Endothelial cell of umbilical vein (primary cell): Measurements from ENCODE around the gene SLC1A4. TPM values are rescaled to one million over a fixed set of nuclear protein-coding genes. Genes with fewer than 3 reads are reported as not detected.

Source experiments
- BruUV-seq: library from RNA; stranded (reverse); fragments of 400-500 nt; replicated peaks from 2 replicates; lab custom pipeline; 2021; lab: Mats Ljungman, UMichigan
- CTCF ChIA-PET: fragments of 300-600, 350-600 bp; sonication (Branson Sonifier 250); formaldehyde crosslinking; loops from one replicate; lab custom pipeline; 2021; ENCODE audit warnings: antibody characterized with exemption, inconsistent platforms; lab: Charles Lee
- POLR2A ChIA-PET: fragments of 300-600, 350-600 bp; sonication (Branson Sonifier 250); formaldehyde crosslinking; loops from one replicate; lab custom pipeline; 2021; ENCODE audit warnings: antibody characterized with exemption, inconsistent platforms; lab: Charles Lee
- DNase-seq: peaks from one replicate; pipeline ENCODE4 v3.0.0-alpha.2; 2011; ENCODE audit warnings: low read depth, low spot score
- FAIRE-seq: peaks from 2 replicates; lab custom pipeline; 2011; peaks lifted over from hg19 to GRCh38; lab: Jason Lieb, UNC
- H2AFZ ChIP-seq: 2 replicates; pipeline ENCODE4 v1.6.0; 2012; ENCODE audit warnings: low read depth, low read length, control low read depth, inconsistent platforms
- H3K27ac ChIP-seq: 2 replicates; pipeline ENCODE4 v1.5.1; 2011; ENCODE audit warnings: low read depth, mild to moderate bottlenecking, control low read depth, low read length, moderate library complexity; ENCODE audit not compliant: insufficient read depth
- H3K27me3 ChIP-seq, 2 experiments: 2 replicates each; pipeline versions ENCODE4 v1.6.0 to v1.6.1; 2011; ENCODE audit warnings: low read length in 2 of 2, mixed read lengths in 1 of 2; ENCODE audit not compliant: control insufficient read depth in 2 of 2, insufficient read depth in 2 of 2
- H3K36me3 ChIP-seq, 2 experiments: 2 replicates in 1 of 2; 3 replicates in 1 of 2; pipeline ENCODE4 v1.5.1; 2011; ENCODE audit warnings: low read length in 2 of 2, mild to moderate bottlenecking in 1 of 2, moderate library complexity in 1 of 2; ENCODE audit not compliant: control insufficient read depth in 2 of 2, insufficient read depth in 2 of 2; ENCODE audit errors: extremely low read depth in 1 of 2
- H3K4me1 ChIP-seq: 3 replicates; pipeline ENCODE4 v1.5.1; 2011; ENCODE audit warnings: mild to moderate bottlenecking, low read length; ENCODE audit not compliant: control insufficient read depth, insufficient read depth; ENCODE audit errors: extremely low read depth
- H3K4me2 ChIP-seq: 2 replicates; pipeline ENCODE4 v1.6.1; 2011; ENCODE audit warnings: low read length, control low read depth, mixed read lengths; ENCODE audit not compliant: insufficient read depth
- H3K4me3 ChIP-seq, 3 experiments: fragments of 200-600 bp in 1 of 3; sonication (generic), shearing (Covaris generic) in 1 of 3; replicated peaks in 1 of 3; 2 replicates each; pipeline ENCODE4 v1.5.1; 2011 to 2016; ENCODE audit warnings: control low read depth in 3 of 3, low read length in 3 of 3, mild to moderate bottlenecking in 2 of 3, inconsistent platforms in 1 of 3, low read depth in 1 of 3, moderate library complexity in 1 of 3; ENCODE audit not compliant: insufficient read depth in 1 of 3
- H3K79me2 ChIP-seq: 2 replicates; pipeline ENCODE4 v1.6.0; 2012; ENCODE audit warnings: low read length, inconsistent platforms; ENCODE audit not compliant: control insufficient read depth, insufficient read depth
- H3K9ac ChIP-seq: replicated peaks from 2 replicates; pipeline ENCODE3; 2011; ENCODE audit warnings: low read length, control low read depth; ENCODE audit not compliant: insufficient read depth; ENCODE audit errors: extremely low read depth
- H3K9me1 ChIP-seq: replicated peaks from 3 replicates; pipeline ENCODE4 v1.6.0; 2011; ENCODE audit warnings: mild to moderate bottlenecking, low read length; ENCODE audit not compliant: control insufficient read depth, insufficient read depth; ENCODE audit errors: extremely low read depth
- H3K9me3 ChIP-seq: replicated peaks from 2 replicates; pipeline ENCODE4 v1.5.1; 2012; ENCODE audit warnings: low read length, inconsistent platforms; ENCODE audit not compliant: control insufficient read depth, insufficient read depth
- H4K20me1 ChIP-seq: replicated peaks from 2 replicates; pipeline ENCODE3; 2011; ENCODE audit warnings: mild to moderate bottlenecking, low read length; ENCODE audit not compliant: control insufficient read depth, insufficient read depth; ENCODE audit errors: extremely low read depth
- CTCF ChIP-seq, 2 donors: IDR thresholded peaks; 1 replicate in 1 of 2; 2 replicates in 1 of 2; pipeline ENCODE4 v1.5.1; 2011; ENCODE audit warnings: low read length in 2 of 2, mild to moderate bottlenecking in 2 of 2, moderate library complexity in 2 of 2, control low read depth in 1 of 2, inconsistent platforms in 1 of 2, low read depth in 1 of 2; ENCODE audit not compliant: insufficient read depth in 1 of 2; ENCODE audit errors: extremely low read depth in 1 of 2
- EZH2 ChIP-seq: IDR thresholded peaks from 2 replicates; pipeline ENCODE4 v1.6.1; 2012; ENCODE audit warnings: borderline replicate concordance, low read depth, mild to moderate bottlenecking, moderate library complexity, low read length, inconsistent platforms; ENCODE audit not compliant: severe bottlenecking
- FOS ChIP-seq: IDR thresholded peaks from 2 replicates; pipeline ENCODE4 v1.6.1; 2011; ENCODE audit warnings: mild to moderate bottlenecking, low read length, moderate library complexity, borderline replicate concordance; ENCODE audit not compliant: insufficient read depth
- GATA2 ChIP-seq: IDR thresholded peaks from 2 replicates; pipeline ENCODE4 v1.7.0; 2011; ENCODE audit warnings: low read depth, mild to moderate bottlenecking, moderate library complexity, mixed read lengths, low read length; ENCODE audit not compliant: insufficient read length, insufficient read depth
- JUN ChIP-seq: IDR thresholded peaks from 2 replicates; pipeline ENCODE4 v1.6.1; 2011; ENCODE audit warnings: borderline replicate concordance, low read depth; ENCODE audit not compliant: insufficient read length, insufficient read depth
- MAX ChIP-seq: IDR thresholded peaks from 2 replicates; pipeline ENCODE4 v1.6.1; 2011; ENCODE audit not compliant: insufficient read depth, insufficient read length
- MYC ChIP-seq: IDR thresholded peaks from one replicate; pipeline ENCODE4 v1.6.1; 2011; ENCODE audit warnings: mild to moderate bottlenecking, low read depth, low read length
- POLR2A ChIP-seq: IDR thresholded peaks from 2 replicates; pipeline ENCODE4 v1.6.1; 2012; ENCODE audit warnings: low read depth, mild to moderate bottlenecking, control low read depth, low read length
- POLR2AphosphoS5 ChIP-seq: IDR thresholded peaks from 2 replicates; pipeline ENCODE4 v1.6.1; 2012; ENCODE audit warnings: low read depth, mild to moderate bottlenecking, control low read depth, low read length, moderate library complexity; ENCODE audit not compliant: insufficient read depth
- dilution Hi-C: fragments of 300-500 bp; cut with MboI; formaldehyde crosslinking; loops from one replicate; pipeline ENCODE4 v1.15.0; 2019; ENCODE audit warnings: low sequenced_read_pairs; ENCODE audit not compliant: extremely low pct_ligation_motif_present
- intact Hi-C: fragments of 100-400 bp; cut with micrococcal nuclease; formaldehyde crosslinking; loops from one replicate; pipeline ENCODE4 v1.10.0; 2022
- polyA plus RNA-seq, 4 experiments: library from polyadenylated mRNA; depleted of rRNA in 3 of 4; stranded (reverse) in 3 of 4; unstranded in 1 of 4; fragments of >200 nt; gene quantifications; 2 replicates each; pipeline versions ENCODE4 v1.2.1 to v1.2.3, GENCODE V29; 2011 to 2012; ENCODE audit warnings: missing spikeins in 1 of 4
- total RNA-seq: library from RNA; stranded (reverse); gene quantifications from 2 replicates; pipeline ENCODE4 v1.2.3, GENCODE V29; 2021

The SLC1A4 gene
- total and polyA plus RNA-seq, 2 donors (not counting 3 experiments of a cell fraction or from before 2014, with no cell fraction given) = 9.9 to 13.9 TPM

GRCh38 chr2:65059071-65059470, 69.9 kb downstream of the SLC1A4 start:
- Histone ChIP-seq H3K9me3 (no peaks in the 10 kb centered on the region), H3K4me2 (peak overlapping the region; percentile 71), H3K9ac (no peak overlapping the region), H3K36me3 (no peaks in the 10 kb centered on the region), H3K27me3 (no peaks in the 10 kb centered on the region), H3K79me2 (peaks cover 35% of the 10 kb centered on the region), H3K4me1 (peaks cover 34% of the 10 kb centered on the region), H3K4me3 (peak overlapping the region in 1 of 3 experiments; percentile 5), H2AFZ (no peak overlapping the region), H4K20me1 (no peaks in the 10 kb centered on the region), H3K9me1 (peaks cover 2% of the 10 kb centered on the region), H3K27ac (peak overlapping the region; percentile 68)
- DNase-seq (peak; percentile 89), FAIRE-seq (peak; percentile 96)
- ChIA-PET POLR2A (interaction anchor here (1.1 kb wide), 1 partner anchor 22 kb away, joined by 10 read pairs; no protein-coding TSS in a partner anchor), CTCF (interaction anchor here (0.6 to 2.1 kb wide), 5 partner anchors 22 to 141 kb away, joined by 3 to 9 read pairs (median 7); partner anchors contain the start of gene RAB1A)
- dilution Hi-C loops = no loop called here
- TF ChIP-seq JUN (peak; percentile 25), FOS (no peak), POLR2AphosphoS5 (peak; percentile 32)
- intact Hi-C loops = loop anchor here (5.0 kb wide), 1 partner anchor 168 kb away; the partner anchor contains the start of gene ACTR2
- BruUV-seq = no TSS peak

GRCh38 chr2:65061146-65061909, 72.1 kb downstream of the SLC1A4 start:
- Histone ChIP-seq H3K36me3 (no peaks in the 10 kb centered on the region), H3K27ac (no peak overlapping the region), H3K9ac (no peak overlapping the region), H3K27me3 (no peaks in the 10 kb centered on the region), H3K4me3 (no peak overlapping the region), H3K9me3 (no peaks in the 10 kb centered on the region), H4K20me1 (no peaks in the 10 kb centered on the region), H3K4me1 (peaks cover 52% of the 10 kb centered on the region), H3K9me1 (peaks cover 2% of the 10 kb centered on the region), H2AFZ (no peak overlapping the region), H3K4me2 (no peak overlapping the region), H3K79me2 (peaks cover 39% of the 10 kb centered on the region)
- TF ChIP-seq POLR2A (no peak), POLR2AphosphoS5 (no peak), GATA2 (no peak), CTCF (IDR thresholded peaks at IDR 0.05; ENCODE audit: extremely low read depth in 1 of 2, insufficient read depth in 1 of 2, low read depth in 1 of 2, low read length in 2 of 2) (no peak), JUN (no peak), EZH2 (no peak), MYC (no peak), MAX (no peak), FOS (no peak)
- DNase-seq (no peak), FAIRE-seq (no peak)
- dilution Hi-C loops = no loop called here
- ChIA-PET POLR2A (no interaction called here), CTCF (interaction anchor here (0.6 kb wide), 1 partner anchor 512 kb away, joined by 3 read pairs; no protein-coding TSS in a partner anchor)
- intact Hi-C loops = no loop called here
- no TSS peak for BruUV-seq
